ENCODE measurements around the gene B4GALNT4.
"Not testable (repeated sequence)": the region's sequence is repeated elsewhere in the genome, so short reads cannot be mapped to it uniquely, and the experiment has no call there.

B4GALNT4 gene

GRCh38 chr11:327581-327923 is 41.7 kb upstream of the B4GALNT4 start:
- TF ChIP-seq CTCF (IDR thresholded peaks at IDR 0.05; ENCODE audit: borderline replicate concordance, control extremely low read depth, extremely low read depth, insufficient read depth, missing control alignments) = no peak
- no peak for DNase-seq (ENCODE audit: low spot score)
- in situ Hi-C loops (cut with MboI; ENCODE audit: low sequenced_read_pairs, unreplicated experiment) = no loop called here

- DNase-seq (ENCODE audit: low spot score) = no peak
- no peak for TF ChIP-seq CTCF (IDR thresholded peaks at IDR 0.05; ENCODE audit: borderline replicate concordance, control extremely low read depth, extremely low read depth, insufficient read depth, missing control alignments)
- in situ Hi-C loops (cut with MboI; ENCODE audit: low sequenced_read_pairs, unreplicated experiment) = no loop called here
Measured at GRCh38 chr11:328012-328411, 41.3 kb upstream of the B4GALNT4 start.

- in situ Hi-C loops (cut with MboI; ENCODE audit: low sequenced_read_pairs, unreplicated experiment); DNase-seq (ENCODE audit: low spot score): not testable (repeated sequence)
Measured at GRCh38 chr11:328516-329100, 40.7 kb upstream of the B4GALNT4 start.

- TF ChIP-seq CTCF (IDR thresholded peaks at IDR 0.05; ENCODE audit: borderline replicate concordance, control extremely low read depth, extremely low read depth, insufficient read depth, missing control alignments) = no peak
- DNase-seq (ENCODE audit: low spot score) = no peak
- in situ Hi-C loops (cut with MboI; ENCODE audit: low sequenced_read_pairs, unreplicated experiment) = no loop called here
Measured at GRCh38 chr11:329886-330253, 39.4 kb upstream of the B4GALNT4 start.

GRCh38 chr11:330307-330693 is 39.0 kb upstream of the B4GALNT4 start:
- no peak for TF ChIP-seq CTCF (IDR thresholded peaks at IDR 0.05; ENCODE audit: borderline replicate concordance, control extremely low read depth, extremely low read depth, insufficient read depth, missing control alignments)
- in situ Hi-C loops (cut with MboI; ENCODE audit: low sequenced_read_pairs, unreplicated experiment) = no loop called here
- no peak for DNase-seq (ENCODE audit: low spot score)

- in situ Hi-C loops (cut with MboI; ENCODE audit: low sequenced_read_pairs, unreplicated experiment) = no loop called here
- no peak for TF ChIP-seq CTCF (IDR thresholded peaks at IDR 0.05; ENCODE audit: borderline replicate concordance, control extremely low read depth, extremely low read depth, insufficient read depth, missing control alignments)
- no peak for DNase-seq (ENCODE audit: low spot score)
Measured at GRCh38 chr11:330694-331357, 38.5 kb upstream of the B4GALNT4 start.

GRCh38 chr11:331358-332060 is 37.8 kb upstream of the B4GALNT4 start:
- TF ChIP-seq CTCF (IDR thresholded peaks at IDR 0.05; ENCODE audit: borderline replicate concordance, control extremely low read depth, extremely low read depth, insufficient read depth, missing control alignments) = no peak
- no peak for DNase-seq (ENCODE audit: low spot score)
- in situ Hi-C loops (cut with MboI; ENCODE audit: low sequenced_read_pairs, unreplicated experiment) = no loop called here
